Ovary (tissue), 3 donors: ENCODE results near the gene CDH10.

Experiments
- CTCF ChIP-seq, 3 donors: fragments of 450-650 bp in 2 of 3; fragments of 200-600 bp in 1 of 3; IDR thresholded peaks; one replicate each; pipeline versions ENCODE4 v1.5.1 to v1.8.0; 2016 to 2022; ENCODE audit warnings: antibody characterized with exemption in 3 of 3, mild to moderate bottlenecking in 1 of 3
- POLR2A ChIP-seq: fragments of 450-650 bp; IDR thresholded peaks from one replicate; pipeline ENCODE4 v1.6.1; 2017; ENCODE audit warnings: antibody characterized with exemption, mild to moderate bottlenecking, moderate library complexity
- donor health status: DM: no; HTN: no; CAD: no.

GRCh38 chr5:24635209-24635608 is 9.6 kb downstream of the CDH10 start:
- TF ChIP-seq CTCF (IDR thresholded peaks at IDR 0.05) (no peak), POLR2A (no peak)
